Measurements from ENCODE around the gene SESN1. TPM values are rescaled to one million over a fixed set of nuclear protein-coding genes. Genes with fewer than 3 reads are reported as not detected.

Gene SESN1
- polyA plus RNA-seq, 1 experiment: 9.1 TPM

- no peaks in the 10 kb centered on the region for H3K36me3 ChIP-seq (ENCODE audit: control insufficient read depth, insufficient read depth, low read length)
- TF ChIP-seq CTCF (IDR thresholded peaks at IDR 0.05; ENCODE audit: insufficient read depth, low read depth, low read length): no peak
- no peak overlapping the region for H3K4me3 ChIP-seq (ENCODE audit: low read depth, low read length)
- CTCF ChIA-PET: interaction anchor here (1.3 kb wide), 1 partner anchor 15 kb away, joined by 3 read pairs; no protein-coding TSS in a partner anchor
- no peak for DNase-seq (ENCODE audit: low read depth)
- H3K27me3 ChIP-seq (ENCODE audit: control insufficient read depth, insufficient read depth, low read length): no peaks in the 10 kb centered on the region
- POLR2A ChIA-PET: no interaction called here
Measured at GRCh38 chr6:108955329-108955949, 139.2 kb downstream of the SESN1 start.

GRCh38 chr6:108953681-108954080 is 141.0 kb downstream of the SESN1 start:
- TF ChIP-seq CTCF (IDR thresholded peaks at IDR 0.05; ENCODE audit: insufficient read depth, low read depth, low read length): no peak
- no peaks in the 10 kb centered on the region for H3K36me3 ChIP-seq (ENCODE audit: control insufficient read depth, insufficient read depth, low read length)
- no peak overlapping the region for H3K4me3 ChIP-seq (ENCODE audit: low read depth, low read length)
- no peak for DNase-seq (ENCODE audit: low read depth)
- ChIA-PET POLR2A (no interaction called here), CTCF (interaction anchor here (1.3 kb wide), 1 partner anchor 411 kb away, joined by 4 read pairs; no protein-coding TSS in a partner anchor)
- H3K27me3 ChIP-seq (ENCODE audit: control insufficient read depth, insufficient read depth, low read length): no peaks in the 10 kb centered on the region

GRCh38 chr6:108952776-108953486 is 141.7 kb downstream of the SESN1 start:
- Histone ChIP-seq H3K27me3 (ENCODE audit: control insufficient read depth, insufficient read depth, low read length) (no peaks in the 10 kb centered on the region), H3K4me3 (ENCODE audit: low read depth, low read length) (no peak overlapping the region), H3K36me3 (ENCODE audit: control insufficient read depth, insufficient read depth, low read length) (no peaks in the 10 kb centered on the region)
- ChIA-PET CTCF (interaction anchor here (1.3 kb wide), 1 partner anchor 410 kb away, joined by 4 read pairs; no protein-coding TSS in a partner anchor), POLR2A (no interaction called here)
- TF ChIP-seq CTCF (IDR thresholded peaks at IDR 0.05; ENCODE audit: insufficient read depth, low read depth, low read length): no peak
- DNase-seq (ENCODE audit: low read depth): no peak

GRCh38 chr6:108951351-108951953 is 143.2 kb downstream of the SESN1 start:
- Histone ChIP-seq H3K27me3 (ENCODE audit: control insufficient read depth, insufficient read depth, low read length) (no peaks in the 10 kb centered on the region), H3K4me3 (ENCODE audit: low read depth, low read length) (no peak overlapping the region), H3K36me3 (ENCODE audit: control insufficient read depth, insufficient read depth, low read length) (no peaks in the 10 kb centered on the region)
- TF ChIP-seq CTCF (IDR thresholded peaks at IDR 0.05; ENCODE audit: insufficient read depth, low read depth, low read length): no peak
- CTCF ChIA-PET: interaction anchor here (0.6 kb wide), 1 partner anchor 489 kb away, joined by 4 read pairs; the partner anchor contains the start of genes PPIL6 and SMPD2
- no peak for DNase-seq (ENCODE audit: low read depth)
- POLR2A ChIA-PET: no interaction called here

GRCh38 chr6:108948181-108948661 is 146.4 kb downstream of the SESN1 start:
- ChIA-PET CTCF (interaction anchor here (0.8 to 1.7 kb wide), 2 partner anchors 76 to 359 kb away, joined by 3 read pairs; no protein-coding TSS in a partner anchor), POLR2A (interaction anchor here (0.6 kb wide), 2 partner anchors 283 to 293 kb away, joined by 3 to 4 read pairs; no protein-coding TSS in a partner anchor)
- TF ChIP-seq CTCF (IDR thresholded peaks at IDR 0.05; ENCODE audit: insufficient read depth, low read depth, low read length): no peak
- no peaks in the 10 kb centered on the region for H3K36me3 ChIP-seq (ENCODE audit: control insufficient read depth, insufficient read depth, low read length)
- no peak overlapping the region for H3K4me3 ChIP-seq (ENCODE audit: low read depth, low read length)
- H3K27me3 ChIP-seq (ENCODE audit: control insufficient read depth, insufficient read depth, low read length): no peaks in the 10 kb centered on the region
- DNase-seq (ENCODE audit: low read depth): no peak
